SH-SY5Y (cell line): Measurements from ENCODE around the gene FBXO39.

Source experiments
- GATA2 ChIP-seq: IDR thresholded peaks from 2 replicates; pipeline ENCODE4 v1.6.1; 2011; ENCODE audit warnings: mild to moderate bottlenecking, low read depth, low read length
- GATA3 ChIP-seq: IDR thresholded peaks from 2 replicates; pipeline ENCODE4 v1.6.1; 2011; ENCODE audit warnings: low read depth, mild to moderate bottlenecking, low read length, moderate library complexity

The FBXO39 gene

GRCh38 chr17:6775871-6776405, at the start of gene FBXO39:
Gene FBXO39 (plus strand): TSS chr17:6776215. CDS start chr17:6779869, 3,654 bp downstream.
- TF ChIP-seq GATA3 (no peak), GATA2 (no peak)

- TF ChIP-seq GATA2 (no peak), GATA3 (no peak)
These were observed 46.5 kb upstream of the FBXO39 start for GRCh38 chr17:6729531-6729930.

- TF ChIP-seq GATA3: no peak
- no peak for TF ChIP-seq GATA2
These were observed 27.4 kb upstream of the FBXO39 start for GRCh38 chr17:6748617-6749016.

GRCh38 chr17:6749519-6749918, 26.5 kb upstream of the FBXO39 start:
- TF ChIP-seq GATA2 (no peak), GATA3 (no peak)

- no peak for TF ChIP-seq GATA2
- TF ChIP-seq GATA3: no peak
These were observed 23.7 kb upstream of the FBXO39 start for GRCh38 chr17:6752068-6752909.

- TF ChIP-seq GATA2: no peak
- no peak for TF ChIP-seq GATA3
These were observed 23.0 kb upstream of the FBXO39 start for GRCh38 chr17:6753006-6753445.

- TF ChIP-seq GATA3 (no peak), GATA2 (no peak)
These were observed 22.5 kb upstream of the FBXO39 start for GRCh38 chr17:6753546-6753945.

GRCh38 chr17:6755281-6755680, 20.7 kb upstream of the FBXO39 start:
- TF ChIP-seq GATA3 (no peak), GATA2 (0 out of 2 replicates have a peak, but pooled peaks have one; percentile 20)

- no peak for TF ChIP-seq GATA2
- TF ChIP-seq GATA3: no peak
These were observed 20.3 kb upstream of the FBXO39 start, which contains the start of gene XAF1 for GRCh38 chr17:6755731-6756184. Gene XAF1 (plus strand): TSS chr17:6756046. CDS start chr17:6756079, 33 bp downstream.

GRCh38 chr17:6756425-6757031, 19.5 kb upstream of the FBXO39 start:
- TF ChIP-seq GATA3 (no peak), GATA2 (no peak)

- no peak for TF ChIP-seq GATA3
- TF ChIP-seq GATA2: no peak
These were observed 18.3 kb upstream of the FBXO39 start for GRCh38 chr17:6757747-6758146.

- TF ChIP-seq GATA3 (no peak), GATA2 (no peak)
These were observed 14.2 kb upstream of the FBXO39 start for GRCh38 chr17:6761779-6762178.

GRCh38 chr17:6768447-6768846, 7.6 kb upstream of the FBXO39 start:
- TF ChIP-seq GATA2 (no peak), GATA3 (no peak)

- TF ChIP-seq GATA3: no peak
- TF ChIP-seq GATA2: no peak
These were observed 4.0 kb upstream of the FBXO39 start for GRCh38 chr17:6772016-6772415.

- TF ChIP-seq GATA3: no peak
These were observed 3.4 kb downstream of the FBXO39 start for GRCh38 chr17:6779411-6779810.

- TF ChIP-seq GATA2 (no peak), GATA3 (no peak)
These were observed 4.0 kb downstream of the FBXO39 start for GRCh38 chr17:6780001-6780400.
